GM12878 (cell line): ENCODE data around the gene LAMP1. TPM values are rescaled to one million over a fixed set of nuclear protein-coding genes. Genes with fewer than 3 reads are reported as not detected.

Experiments used
- ASH2L ChIP-seq: fragments of 300-600, 200-600 bp; sonication (generic); IDR thresholded peaks from 2 replicates; pipeline ENCODE4 v1.6.1; 2017; ENCODE audit warnings: low read depth, mild to moderate bottlenecking, borderline replicate concordance
- BMI1 ChIP-seq: fragments of 450-650 bp; IDR thresholded peaks from 2 replicates; pipeline ENCODE4 v1.6.1; 2016; ENCODE audit warnings: mild to moderate bottlenecking, moderate library complexity, borderline replicate concordance
- CBX5 ChIP-seq: sonication (generic); IDR thresholded peaks from 2 replicates; pipeline ENCODE4 v1.6.1; 2016; ENCODE audit warnings: low read depth, moderate library complexity, mild to moderate bottlenecking, inconsistent platforms
- FOXM1 ChIP-seq: IDR thresholded peaks from 2 replicates; pipeline ENCODE4 v1.6.1; 2012; ENCODE audit warnings: low read depth, mild to moderate bottlenecking, inconsistent platforms, low read length, moderate library complexity
- HDGF ChIP-seq: fragments of 450-650 bp; IDR thresholded peaks from 2 replicates; pipeline ENCODE4 v1.6.1; 2016; ENCODE audit warnings: antibody characterized with exemption
- IRF4 ChIP-seq: IDR thresholded peaks from 2 replicates; pipeline ENCODE4 v1.6.1; 2011; ENCODE audit warnings: low read depth, low read length
- LARP7 ChIP-seq: fragments of 450-650 bp; IDR thresholded peaks from 2 replicates; pipeline ENCODE4 v1.6.1; 2017; ENCODE audit warnings: mild to moderate bottlenecking
- NFYA ChIP-seq: IDR thresholded peaks from 2 replicates; pipeline ENCODE4 v1.6.1; 2011; ENCODE audit warnings: low read depth, mild to moderate bottlenecking, low read length, improper control_type of control experiment, borderline replicate concordance
- NFYB ChIP-seq: IDR thresholded peaks from 2 replicates; pipeline ENCODE4 v1.6.1; 2011; ENCODE audit warnings: low read depth, mild to moderate bottlenecking, low read length, improper control_type of control experiment, moderate library complexity; ENCODE audit not compliant: insufficient read depth
- NKRF ChIP-seq: fragments of 450-650 bp; conservative IDR thresholded peaks from 2 replicates; pipeline ENCODE4 v1.6.1; 2017; ENCODE audit warnings: mild to moderate bottlenecking, moderate library complexity
- PKNOX1 ChIP-seq: fragments of 450-650 bp; IDR thresholded peaks from 2 replicates; pipeline ENCODE4 v1.6.1; 2016; ENCODE audit warnings: mild to moderate bottlenecking
- POLR2A ChIP-seq: IDR thresholded peaks from 2 replicates; pipeline ENCODE4 v1.6.1; 2011; ENCODE audit warnings: low read depth, mild to moderate bottlenecking, low read length
- POU2F2 ChIP-seq: IDR thresholded peaks from 3 replicates; pipeline ENCODE4 v1.6.1; 2011; ENCODE audit warnings: low read depth, mild to moderate bottlenecking, low read length, borderline replicate concordance
- RB1 ChIP-seq: fragments of 450-650 bp; formaldehyde crosslinking; IDR thresholded peaks from 2 replicates; pipeline ENCODE4 v1.6.1; 2017; ENCODE audit warnings: mild to moderate bottlenecking, borderline replicate concordance
- RBBP5 ChIP-seq: fragments of 200-600 bp; sonication (generic); conservative IDR thresholded peaks from 2 replicates; pipeline ENCODE4 v1.6.1; 2016
- SIN3A ChIP-seq: IDR thresholded peaks from 2 replicates; pipeline ENCODE4 v1.6.1; 2012; ENCODE audit warnings: low read depth, low read length, improper control_type of control experiment
- SKIL ChIP-seq: fragments of 450-650 bp; IDR thresholded peaks from 2 replicates; pipeline ENCODE4 v1.6.1; 2017; ENCODE audit warnings: mild to moderate bottlenecking, low read depth, inconsistent platforms; ENCODE audit not compliant: poor library complexity, severe bottlenecking
- SMC3 ChIP-seq: IDR thresholded peaks from 2 replicates; pipeline ENCODE4 v1.6.1; 2011; ENCODE audit warnings: low read length, improper control_type of control experiment, borderline replicate concordance
- SPI1 ChIP-seq: IDR thresholded peaks from 2 replicates; pipeline ENCODE4 v1.6.1; 2011; ENCODE audit warnings: low read depth, mild to moderate bottlenecking, low read length, moderate library complexity, borderline replicate concordance; ENCODE audit not compliant: insufficient read depth
- ZNF687 ChIP-seq: fragments of 450-650 bp; IDR thresholded peaks from 2 replicates; pipeline ENCODE4 v1.6.1; 2017; ENCODE audit warnings: mild to moderate bottlenecking, moderate library complexity
- polyA plus RNA-seq, 11 experiments: library from polyadenylated mRNA; depleted of rRNA in 4 of 11; unstranded in 6 of 11; stranded (reverse) in 5 of 11; fragments of >200 nt; fragmentation: Nextera tagmentation in 4 of 11; fragmentation: Illumina TruSeq in 1 of 11; extraction: Ambion mirVana in 4 of 11; extraction: Trizol in 1 of 11; gene quantifications; 1 replicate in 1 of 11; 2 replicates in 10 of 11; pipeline versions ENCODE4 v1.2.1 to v1.2.3, GENCODE V29; 2011 to 2016; ENCODE audit warnings: inconsistent platforms in 2 of 11, missing spikeins in 2 of 11, low read depth in 1 of 11
- total RNA-seq, 4 experiments: library from RNA; depleted of rRNA in 3 of 4; stranded (reverse); fragments of >200 nt in 3 of 4; fragmentation: Illumina TruSeq in 1 of 4; extraction: Trizol in 1 of 4; gene quantifications; 2 replicates each; pipeline versions ENCODE4 v1.2.1 to v1.2.3, GENCODE V29; 2013 to 2021

The LAMP1 gene
- total and polyA plus RNA-seq, 10 of the 15 experiments (the other 5 are each of a cell fraction or from before 2014, with no cell fraction given): 2.5 to 83.0 (median 32.7) TPM

- TF ChIP-seq PKNOX1 (peak; percentile 22; the same call in 1 of the 2 replicates), POU2F2 (peak; percentile 77; the same call in 1 of the 3 replicates), POLR2A (peak; percentile 89), RB1 (peak; percentile 90; the same call in 1 of the 2 replicates), BMI1 (no peak), ZNF687 (peak; percentile 95), RBBP5 (no peak), SMC3 (no peak), SPI1 (peak; percentile 91), LARP7 (peak; percentile 97), IRF4 (no peak; the same call in 1 of the 2 replicates), NFYA (no peak), FOXM1 (no peak; the same call in 1 of the 2 replicates), ASH2L (no peak), NFYB (0 out of 2 replicates have a peak, but pooled peaks have one; percentile 23), SKIL (no peak), CBX5 (0 out of 2 replicates have a peak, but pooled peaks have one; percentile 57), HDGF (0 out of 2 replicates have a peak, but pooled peaks have one; percentile 15), SIN3A (peak; percentile 98), NKRF (peak; percentile 97)
Measured at GRCh38 chr13:113296823-113297369, at the start of gene LAMP1 (continued).
